Islet of Langerhans (tissue), 1 donor: Measurements from ENCODE around the gene INO80E.
"Not testable (repeated sequence)": the region's sequence is repeated elsewhere in the genome, so short reads cannot be mapped to it uniquely, and the experiment has no call there.

Experiments
- FAIRE-seq: peaks from one replicate; lab custom pipeline; 2011; peaks lifted over from hg19 to GRCh38; lab: Jason Lieb, UNC

INO80E gene

DNA sequence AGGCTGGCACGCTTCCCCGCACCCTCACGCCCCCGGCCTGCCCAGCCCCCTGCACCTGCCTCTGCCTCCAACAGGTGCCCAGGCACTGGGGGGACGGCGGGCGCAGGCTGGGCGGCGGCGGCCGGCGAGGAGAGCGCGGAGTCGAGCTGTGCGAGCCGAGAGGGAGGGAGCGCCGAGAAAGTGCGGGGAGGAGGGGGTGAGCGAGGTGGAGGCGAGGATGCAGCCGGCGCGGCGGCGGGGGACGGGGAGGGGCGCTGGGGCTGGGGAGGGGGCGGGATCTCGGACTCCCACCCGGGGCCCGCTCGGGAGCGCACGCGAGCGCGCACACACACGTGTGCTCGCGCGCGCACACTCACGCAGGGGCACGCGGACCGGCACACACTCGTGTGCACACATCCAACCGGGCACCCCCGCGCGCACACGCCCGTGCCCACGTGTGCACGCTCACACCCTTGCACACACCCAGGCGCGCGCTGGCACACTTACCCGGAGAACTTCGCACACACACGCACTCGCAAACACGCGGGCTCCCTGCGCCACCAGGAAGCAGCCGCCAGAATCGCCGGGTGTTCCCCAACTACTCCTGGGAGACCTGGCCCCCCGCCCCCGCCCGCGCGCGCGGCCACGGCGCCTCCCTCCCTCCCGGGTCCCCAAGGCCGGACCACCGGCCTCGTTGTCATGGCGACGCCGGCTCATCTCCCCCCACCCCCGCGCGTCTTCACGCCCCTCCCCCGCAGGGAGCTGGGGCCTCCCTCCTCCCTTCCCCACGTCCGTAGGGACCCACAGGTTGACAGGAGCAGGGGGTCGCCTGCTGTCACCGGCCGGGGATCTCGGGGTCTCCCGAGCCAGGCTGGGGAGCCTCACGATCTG, 15.0 kb downstream of the INO80E start, which contains the start of gene DOC2A:
Gene DOC2A (minus strand): TSS at position 184 of the 870 bp plus-strand sequence. CDS start 805 bp downstream, outside the sequence.
- FAIRE-seq: no peak

DNA sequence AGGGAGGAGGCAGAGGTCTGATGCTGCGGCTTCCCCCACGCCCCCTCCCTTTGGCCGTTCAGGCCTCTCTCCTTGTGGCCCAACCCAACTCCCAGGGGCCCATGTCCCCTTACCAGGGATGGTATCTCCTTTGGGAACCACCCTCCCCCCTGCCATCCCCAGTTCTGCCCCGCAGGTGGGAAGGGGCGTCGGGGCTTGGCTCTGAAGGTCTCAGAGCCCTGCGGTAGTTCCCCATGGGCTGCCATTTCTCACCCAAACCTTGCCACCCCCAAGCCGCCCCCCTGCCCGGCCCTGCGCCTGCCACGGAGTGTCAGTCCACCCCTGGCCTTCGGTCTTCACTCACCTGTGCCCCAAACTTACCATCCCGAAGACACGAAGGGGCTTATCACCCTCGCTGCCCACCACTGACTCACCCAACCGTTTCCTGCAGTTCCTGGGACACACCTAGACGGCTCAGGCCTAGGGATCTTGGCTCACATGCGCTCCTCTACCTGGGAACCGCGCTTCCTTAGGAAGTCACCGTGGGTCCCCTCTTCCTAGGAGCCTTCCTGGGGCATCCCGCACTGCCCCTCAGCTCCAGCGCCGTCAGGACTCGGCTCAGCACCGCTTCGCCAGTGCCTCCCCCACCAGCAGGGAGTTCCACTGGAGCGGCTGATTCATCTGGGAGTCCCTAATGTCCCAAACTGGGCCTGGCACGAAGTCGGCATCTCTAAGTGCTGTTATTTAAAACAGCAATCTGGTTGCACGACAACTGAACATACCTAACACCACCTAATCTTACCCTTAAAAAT, 15.9 kb downstream of the INO80E start:
- no peak for FAIRE-seq

DNA sequence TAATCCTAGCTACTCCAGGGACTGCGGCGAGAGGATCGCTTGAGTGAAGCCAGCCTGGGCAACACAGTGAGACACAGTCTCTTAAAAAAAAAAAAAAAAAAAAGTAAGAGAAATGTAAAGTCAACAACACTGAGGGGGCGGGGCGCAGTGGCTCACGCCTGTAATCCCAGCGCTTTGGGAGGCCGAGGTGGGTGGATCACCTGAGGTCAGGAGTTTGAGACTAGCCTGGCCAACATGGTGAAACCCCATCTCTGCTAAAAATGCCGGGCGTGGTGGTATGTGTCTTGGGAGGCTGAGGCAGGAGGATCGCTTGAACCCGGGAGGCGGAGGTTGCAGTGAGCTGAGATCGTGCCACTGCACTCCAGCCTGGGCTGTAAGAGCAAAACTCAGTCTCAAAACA, 16.6 kb downstream of the INO80E start:
- FAIRE-seq: not testable (repeated sequence)

DNA sequence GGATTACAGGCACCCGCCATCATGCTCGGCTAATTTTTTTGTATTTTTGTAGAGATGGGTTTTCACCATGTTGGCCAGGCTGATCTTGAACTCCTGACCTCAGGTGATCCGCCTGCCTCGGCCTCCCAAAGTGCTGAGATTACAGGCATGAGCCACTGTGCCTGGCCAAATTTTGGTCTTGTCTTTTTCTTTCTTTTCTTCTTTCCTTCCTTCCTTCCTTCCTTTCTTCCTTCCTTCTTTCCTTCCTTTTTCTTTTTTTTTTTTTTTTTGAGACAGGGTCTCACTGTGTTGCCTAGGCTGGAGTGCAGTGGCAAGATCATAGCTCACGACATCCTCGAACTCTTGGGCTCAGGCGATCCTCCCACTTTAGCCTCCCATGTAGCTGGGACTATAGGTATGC, 19.4 kb downstream of the INO80E start:
- not testable (repeated sequence) for FAIRE-seq

DNA sequence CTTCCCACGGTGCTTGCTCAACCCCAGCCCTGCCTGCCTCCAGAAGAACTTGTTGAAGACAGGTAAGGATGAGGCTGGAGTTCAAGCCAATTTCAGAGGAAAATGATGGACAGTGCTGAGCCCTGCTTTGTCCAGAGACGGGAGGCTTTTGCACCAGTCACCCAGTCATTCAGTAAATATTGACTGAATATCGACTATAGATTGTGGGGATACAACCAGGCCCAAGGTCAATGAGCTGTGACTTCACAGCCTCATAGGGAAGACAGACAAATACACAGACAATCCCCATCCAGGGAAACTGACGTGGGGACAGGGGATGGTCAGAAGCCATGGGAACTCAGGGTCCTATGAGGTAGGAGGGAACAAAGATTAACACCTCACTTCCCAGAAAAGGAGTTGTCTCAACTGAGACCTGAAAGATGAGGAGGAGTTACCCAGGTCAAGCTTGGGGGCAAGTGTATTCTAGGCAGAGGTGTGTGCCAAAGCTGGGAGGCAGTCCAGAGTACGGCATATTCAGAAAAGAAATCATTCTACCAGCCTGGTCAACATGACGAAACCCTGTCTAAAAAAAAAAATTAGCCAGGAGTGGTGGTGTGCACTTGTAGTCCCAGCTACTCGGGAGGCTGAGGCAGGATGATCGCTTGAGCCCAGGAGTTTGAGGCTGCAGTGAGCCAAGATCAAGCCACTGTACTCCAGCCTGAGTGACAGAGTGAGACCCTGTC, 20.7 kb downstream of the INO80E start:
- no peak for FAIRE-seq

DNA sequence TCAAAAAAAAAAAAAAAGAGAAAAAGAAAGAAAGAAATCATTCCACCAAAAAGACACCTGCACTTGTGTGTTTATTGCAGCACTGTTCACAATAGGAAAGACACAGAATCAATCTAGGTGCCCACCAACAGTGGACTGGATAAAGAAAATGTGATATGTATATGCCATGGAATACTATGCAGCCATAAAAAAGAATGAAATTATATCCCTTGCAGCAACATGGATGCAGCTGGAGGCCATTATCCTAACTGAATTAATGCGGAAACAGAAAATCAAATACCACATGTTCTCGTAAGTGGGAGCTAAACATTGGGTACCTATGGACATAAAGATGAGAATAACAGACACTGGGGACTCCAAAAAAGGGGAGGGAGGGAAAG, 21.2 kb downstream of the INO80E start:
- FAIRE-seq: no peak

DNA sequence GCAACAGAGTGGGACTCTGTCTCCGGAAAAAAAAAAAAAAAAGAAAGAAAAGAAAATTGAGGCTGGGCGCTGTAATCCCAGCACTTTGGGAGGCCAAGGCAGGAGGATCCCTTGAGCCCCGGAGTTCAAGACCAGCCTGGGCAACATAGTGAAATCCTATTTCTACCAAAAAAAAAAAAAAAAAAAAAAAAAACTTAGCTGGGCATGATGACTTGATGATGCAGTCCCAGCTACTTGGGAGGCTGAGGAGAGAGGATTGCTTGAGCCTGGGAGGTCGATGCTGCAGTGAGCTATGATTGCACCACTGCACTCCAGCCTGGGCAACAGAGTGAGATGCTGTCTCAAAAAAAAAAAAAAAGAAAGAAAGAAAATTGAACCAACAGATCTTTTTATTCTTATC, 21.9 kb downstream of the INO80E start:
- FAIRE-seq: not testable (repeated sequence)

DNA sequence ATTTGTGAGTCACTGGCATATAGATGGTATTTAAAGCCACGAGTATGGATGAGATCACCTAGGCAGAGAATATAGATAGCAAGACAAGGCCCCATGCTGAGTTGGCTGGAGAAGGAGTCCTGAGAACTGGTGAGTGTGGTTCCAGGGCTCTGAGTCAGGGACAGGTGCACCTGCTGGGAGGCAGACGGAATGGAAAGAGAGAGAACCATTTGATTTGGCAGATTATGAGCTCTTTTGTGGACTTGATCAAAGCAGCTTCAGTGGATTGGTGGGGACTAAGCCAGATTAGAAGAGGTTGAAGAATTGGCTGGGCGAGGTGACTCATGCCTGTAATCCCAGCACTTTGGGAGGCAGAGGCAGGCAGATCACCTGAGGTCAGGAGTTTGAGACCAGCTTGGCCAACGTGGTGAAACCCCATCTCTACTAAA, 22.7 kb downstream of the INO80E start:
- no peak for FAIRE-seq

DNA sequence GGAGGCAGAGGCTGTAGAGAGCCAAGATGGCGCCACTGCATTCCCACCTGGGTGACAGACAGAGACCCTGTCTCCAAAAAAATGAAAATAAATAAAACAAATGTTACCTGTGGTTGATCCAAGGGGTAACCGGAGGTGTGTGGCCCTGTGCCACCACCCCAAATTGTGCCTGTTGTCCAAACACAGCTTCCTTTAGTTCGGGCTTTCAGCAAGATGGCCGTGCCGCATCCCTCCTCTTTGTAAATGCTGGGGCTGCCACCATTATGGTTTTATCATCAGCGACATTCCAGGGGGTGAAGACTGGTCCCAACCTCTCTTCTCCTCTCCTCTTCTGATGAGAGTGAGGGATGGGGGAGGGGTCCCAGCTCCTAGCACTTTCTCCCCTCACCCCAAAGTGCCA, 26.8 kb downstream of the INO80E start, which contains the start of gene C16orf92:
Gene C16orf92 (plus strand): TSS at position 312 of the 400 bp plus-strand sequence. CDS start 143 bp downstream, outside the sequence.
- no peak for FAIRE-seq

DNA sequence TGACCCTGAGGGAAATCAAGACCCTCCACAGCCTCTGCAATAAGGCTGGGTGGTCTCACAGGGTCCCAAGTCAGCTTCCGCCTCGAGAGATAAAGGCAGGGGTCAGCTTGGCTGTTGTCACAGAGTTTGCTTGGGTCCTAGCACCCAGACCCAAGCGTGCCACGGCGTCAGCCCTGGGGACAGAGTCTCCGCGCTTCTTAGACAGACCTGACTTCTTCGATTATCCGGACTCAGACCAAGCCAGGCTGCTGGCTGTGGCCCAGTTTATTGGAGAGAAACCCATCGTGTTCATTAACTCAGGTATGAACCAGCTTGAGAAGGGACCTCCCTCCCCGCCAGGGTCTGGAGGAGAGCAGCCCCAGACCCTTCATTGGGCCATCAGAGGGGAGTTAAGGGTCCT, 27.5 kb downstream of the INO80E start:
- no peak for FAIRE-seq

DNA sequence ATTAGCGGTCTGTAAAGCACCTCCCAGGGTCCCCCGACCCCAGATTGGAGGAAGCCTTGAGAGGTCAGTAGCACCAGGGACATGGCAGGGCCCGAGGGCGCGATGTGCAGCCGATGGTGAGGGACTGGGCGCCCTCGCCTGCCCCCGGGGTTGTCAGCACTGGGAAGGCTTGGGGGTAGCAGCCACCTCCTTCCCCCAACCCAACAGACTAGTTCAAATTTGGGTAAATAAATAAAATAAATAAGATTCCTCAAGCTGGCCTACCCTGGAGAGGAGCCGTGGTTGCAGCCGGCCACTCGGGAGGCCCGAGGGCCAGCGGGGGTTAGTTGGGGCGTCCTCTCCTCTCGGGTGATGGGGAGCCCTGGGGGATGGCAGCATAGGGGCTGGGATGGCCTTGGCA, 28.4 kb downstream of the INO80E start:
- no peak for FAIRE-seq

DNA sequence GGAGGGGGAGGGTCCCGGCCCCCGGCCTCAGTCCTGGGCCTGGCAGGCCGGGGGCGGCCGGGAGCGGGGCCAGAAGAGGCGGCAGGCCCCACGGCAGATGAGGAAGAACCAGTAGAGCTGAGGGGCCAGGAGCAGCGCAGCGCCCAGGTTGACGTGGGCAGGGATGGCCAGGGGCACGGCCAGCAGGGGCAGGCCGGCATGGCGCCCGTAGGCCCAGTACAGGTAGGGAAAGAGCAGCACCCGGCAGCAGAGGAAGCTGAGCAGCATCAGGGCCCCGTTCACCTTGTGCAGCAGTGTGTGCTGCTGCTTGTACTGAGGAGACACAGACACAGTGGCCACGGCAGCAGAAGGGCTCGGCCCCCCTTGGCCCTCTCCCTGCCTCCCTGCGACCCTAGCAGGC, 29.1 kb downstream of the INO80E start:
- no peak for FAIRE-seq

DNA sequence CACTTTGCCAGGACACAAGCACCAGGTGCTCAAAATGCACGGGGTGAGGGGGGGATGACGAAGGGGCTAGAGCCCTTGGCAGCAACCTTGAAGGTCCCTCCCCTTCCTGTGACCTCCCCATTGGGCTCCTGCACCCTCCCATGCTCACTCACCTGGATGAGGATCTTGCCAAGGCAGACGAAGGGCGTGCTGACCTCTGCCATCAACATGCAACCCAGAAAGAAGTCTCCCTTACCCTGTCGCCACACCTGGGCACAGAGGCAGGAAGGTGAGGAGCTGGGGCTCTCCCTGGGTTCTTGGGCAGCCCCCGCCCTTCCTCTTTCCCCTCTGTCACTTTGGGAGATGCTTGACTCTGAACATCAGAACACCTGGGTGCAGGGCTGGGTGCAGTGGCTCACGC, 29.5 kb downstream of the INO80E start:
- no peak for FAIRE-seq

DNA sequence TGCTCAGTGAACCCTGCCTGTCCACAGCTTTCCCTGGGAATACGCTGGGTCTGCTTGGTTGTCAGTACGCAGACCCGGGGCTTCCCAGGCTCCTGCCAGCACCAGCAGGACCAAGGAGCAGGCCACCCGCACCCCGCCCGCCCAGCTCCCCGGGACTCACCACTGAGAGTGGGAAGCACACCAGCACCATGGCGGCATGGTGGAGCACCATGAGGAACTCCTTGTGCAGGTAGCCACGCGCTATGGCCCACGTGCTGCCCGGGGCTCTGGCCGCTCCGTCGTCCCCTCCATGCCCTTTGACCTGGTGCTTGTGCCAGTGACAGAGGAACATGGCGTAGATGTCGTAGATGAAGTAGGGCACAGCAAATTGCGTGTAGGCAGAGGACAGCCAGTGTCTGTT, 30.4 kb downstream of the INO80E start:
- FAIRE-seq: no peak

DNA sequence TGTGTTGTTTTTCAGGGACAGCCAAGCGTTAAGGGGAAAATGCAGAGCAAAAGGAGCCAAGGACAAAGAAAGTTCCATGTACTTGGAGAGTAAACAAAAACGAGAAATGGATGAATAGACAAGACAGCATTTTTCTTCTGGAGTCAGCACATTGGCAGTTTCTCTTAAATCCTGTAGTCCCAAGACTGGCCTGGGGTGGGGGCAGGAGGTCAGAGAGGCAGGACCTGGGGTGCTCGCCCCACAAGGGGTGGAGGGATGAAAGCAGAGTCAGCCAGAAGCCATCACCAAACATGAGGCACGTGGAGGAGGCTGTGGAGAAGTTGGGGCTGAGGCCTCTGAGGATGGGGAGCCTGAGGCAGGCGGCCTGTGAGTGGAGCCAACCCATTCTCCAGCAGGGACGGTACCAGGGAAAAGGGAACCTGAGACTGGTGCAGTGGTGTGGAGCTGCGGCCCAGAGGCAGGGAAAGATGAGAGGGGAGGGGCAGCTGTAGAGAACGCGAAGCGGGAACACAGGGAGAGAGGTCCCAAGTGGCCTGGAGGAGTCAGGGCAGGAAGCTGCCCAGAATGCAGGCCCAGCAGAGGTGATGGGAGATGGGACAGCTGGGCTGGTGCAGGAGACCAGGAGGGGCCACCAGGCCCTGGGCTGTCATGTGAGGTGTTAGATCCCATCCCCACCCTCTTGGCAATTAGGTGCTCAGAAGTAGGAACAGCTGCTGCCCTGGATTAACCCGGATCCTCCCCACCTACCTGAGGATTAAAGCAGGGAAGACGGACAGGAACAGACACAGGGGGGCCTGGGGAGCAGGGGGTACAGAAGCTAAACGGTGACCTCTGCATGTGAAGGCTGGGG, 31.8 kb downstream of the INO80E start:
- no peak for FAIRE-seq

DNA sequence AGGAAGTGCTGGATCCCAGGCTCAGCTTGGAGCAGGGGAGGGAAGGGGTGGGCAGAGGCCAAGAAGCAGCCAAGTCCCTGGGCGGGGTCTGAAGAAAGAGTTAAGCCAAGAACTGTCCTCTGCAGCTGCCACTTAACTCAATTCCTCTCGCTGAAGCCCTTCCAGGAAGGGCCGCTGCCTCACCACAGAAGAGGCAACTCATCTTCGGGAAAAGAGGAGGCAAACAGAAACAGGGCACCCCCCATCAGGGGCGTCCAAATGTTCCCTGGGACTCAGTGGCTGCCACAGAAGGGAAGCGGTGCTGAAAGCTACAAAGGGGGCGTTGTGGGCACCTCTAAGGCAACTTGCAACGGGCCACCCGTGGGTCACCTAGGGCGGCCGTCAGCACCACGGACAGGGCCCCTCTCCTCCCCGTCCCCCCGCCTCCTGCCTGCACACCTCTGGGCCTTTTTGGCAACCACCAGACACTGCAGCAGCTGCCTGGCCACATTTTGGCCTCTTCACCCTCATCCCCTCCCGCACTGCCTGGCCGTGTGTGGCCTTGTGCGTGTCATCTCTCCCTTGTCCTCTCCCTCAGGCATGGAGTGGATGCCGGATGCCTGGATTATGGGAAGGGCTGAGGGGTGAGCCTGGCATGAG, 32.5 kb downstream of the INO80E start:
- no peak for FAIRE-seq

DNA sequence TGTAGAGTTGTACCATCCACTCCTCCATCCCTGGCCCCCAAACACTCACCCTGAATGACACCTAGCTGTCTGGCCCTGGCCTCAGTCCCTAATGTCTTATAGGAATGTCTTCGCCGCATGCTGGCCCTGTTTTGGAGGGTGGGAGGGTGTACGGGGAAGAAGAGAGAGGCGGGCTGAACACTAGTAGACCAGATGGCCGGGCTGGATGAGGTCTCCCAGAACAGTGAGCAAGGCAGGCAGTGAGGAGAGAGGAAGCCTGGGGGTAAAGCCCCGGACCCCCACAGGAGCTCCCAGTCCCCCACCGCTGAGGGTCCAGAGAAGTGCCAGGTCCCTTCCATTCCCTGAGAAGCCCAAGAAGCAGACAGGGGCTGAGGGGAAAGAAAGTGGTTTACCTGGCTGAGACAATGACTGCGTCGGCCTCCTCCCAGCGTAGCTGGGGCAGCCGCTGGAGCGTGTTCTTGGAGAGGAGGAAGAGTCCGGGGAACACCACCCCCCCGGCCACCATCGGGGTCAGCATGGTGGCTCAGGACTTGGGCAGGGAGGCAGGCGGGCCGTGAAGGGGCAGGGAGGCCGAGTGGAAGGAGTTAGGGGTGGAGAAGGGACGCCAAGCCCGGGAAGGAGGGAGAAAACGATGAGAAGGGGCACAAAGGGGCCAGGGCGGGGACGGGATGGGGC, 34.1 kb downstream of the INO80E start:
- no peak for FAIRE-seq

DNA sequence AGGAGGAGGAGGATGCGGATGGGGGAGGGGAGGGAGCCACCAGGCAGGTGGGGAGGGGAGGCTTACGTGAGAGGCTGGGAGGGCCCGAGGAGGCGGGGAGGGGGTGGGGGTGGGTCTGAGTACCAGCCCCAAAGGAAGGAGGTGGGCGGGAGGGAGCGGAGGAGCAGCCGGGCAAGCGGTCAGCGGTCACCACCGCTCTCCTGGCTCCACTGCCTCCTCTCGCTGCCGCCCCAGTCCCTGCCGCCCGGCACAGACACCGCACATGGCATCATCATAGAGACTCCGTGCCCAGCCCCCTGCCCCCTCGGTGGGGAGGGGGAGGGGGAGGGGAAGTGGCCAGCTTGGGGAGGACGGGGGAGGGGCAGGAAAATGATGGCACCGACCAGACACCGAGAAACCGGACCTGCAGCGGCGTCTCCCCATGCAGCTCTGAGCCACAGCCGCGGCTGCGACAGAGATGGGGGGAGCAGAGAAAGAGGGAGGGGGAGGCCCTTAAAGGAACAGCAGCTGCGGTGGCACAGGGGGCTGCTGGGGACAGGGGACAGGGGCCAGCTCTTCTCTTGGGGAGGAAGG, 34.9 kb downstream of the INO80E start, which contains the start of gene TLCD3B:
Gene TLCD3B (minus strand): TSS at position 431 of the 573 bp plus-strand sequence. CDS start 744 bp downstream, outside the sequence.
- FAIRE-seq: no peak

DNA sequence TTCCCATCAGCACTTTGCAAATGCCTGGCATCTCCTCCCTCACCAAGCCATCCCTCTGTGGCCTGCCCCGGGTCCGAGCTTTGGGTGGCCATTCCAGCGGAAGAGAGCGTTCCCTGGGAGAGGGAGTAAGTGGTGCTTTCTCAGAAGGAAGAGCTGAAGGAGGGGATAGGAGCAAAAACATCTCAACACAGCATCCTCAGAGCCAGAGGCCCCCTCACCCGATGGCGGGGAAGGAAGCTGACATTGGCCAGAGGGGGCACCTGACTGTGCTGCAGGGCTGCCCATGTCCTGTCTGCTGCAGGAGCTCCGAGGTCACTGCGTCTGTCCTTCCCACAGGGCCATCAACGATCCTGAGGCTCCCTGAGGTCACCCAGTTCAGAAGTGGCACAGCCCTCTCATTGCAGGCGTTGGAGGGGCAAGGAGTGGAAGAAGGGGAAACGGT, 35.5 kb downstream of the INO80E start:
- no peak for FAIRE-seq
